Measurements from ENCODE around the gene DDIAS.
A peak's percentile ranks its signal among the peaks of the same experiment; 100 is the strongest.
"Not testable (repeated sequence)": the region's sequence is repeated elsewhere in the genome, so short reads cannot be mapped to it uniquely, and the experiment has no call there.

DDIAS gene

DNA sequence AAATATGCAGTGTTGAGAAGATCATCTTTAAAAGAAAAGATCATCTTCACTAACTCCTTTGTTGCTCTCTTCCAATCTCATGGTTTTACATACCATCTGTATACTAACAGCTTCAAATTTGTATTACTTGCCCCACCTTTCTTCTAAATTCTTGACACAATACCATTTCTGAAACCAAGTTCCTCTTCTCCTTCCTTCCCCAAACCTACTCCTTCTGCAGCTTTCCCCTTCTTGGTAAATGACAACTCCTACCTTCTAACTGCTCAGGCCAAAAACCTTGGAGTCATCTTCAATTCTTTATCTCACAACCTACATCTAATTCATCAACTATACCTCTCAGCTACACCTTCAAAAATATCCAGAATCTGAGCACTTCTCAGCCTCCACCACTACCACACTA, 10.6 kb upstream of the DDIAS start:
- DNase-seq: no peak

DNA sequence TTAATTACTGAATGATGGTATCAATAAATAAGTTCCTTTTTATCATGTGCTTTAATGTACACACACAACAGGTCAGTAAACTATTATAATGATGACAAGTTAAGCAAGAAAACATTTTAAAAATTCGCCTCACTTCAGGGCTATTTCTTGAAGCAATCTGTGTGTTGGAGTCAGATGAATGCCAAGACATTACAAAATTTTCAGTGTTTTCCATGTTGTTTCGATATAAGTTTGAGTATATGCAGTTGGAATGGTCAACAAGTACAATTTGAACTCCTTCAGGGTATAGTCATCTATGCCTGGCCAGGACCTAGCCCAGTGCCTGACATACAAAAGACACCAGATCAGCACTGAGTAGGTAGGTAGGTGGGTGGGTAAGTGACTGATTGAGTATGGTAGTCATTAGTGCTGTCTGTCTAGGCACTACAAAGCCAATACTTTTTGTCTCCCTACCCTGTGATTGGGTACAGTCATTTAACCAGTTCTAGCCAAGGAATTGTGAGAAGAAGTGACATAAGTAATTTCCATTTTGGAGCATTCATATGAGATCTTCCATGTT, 8.8 kb upstream of the DDIAS start:
- DNase-seq: no peak

DNA sequence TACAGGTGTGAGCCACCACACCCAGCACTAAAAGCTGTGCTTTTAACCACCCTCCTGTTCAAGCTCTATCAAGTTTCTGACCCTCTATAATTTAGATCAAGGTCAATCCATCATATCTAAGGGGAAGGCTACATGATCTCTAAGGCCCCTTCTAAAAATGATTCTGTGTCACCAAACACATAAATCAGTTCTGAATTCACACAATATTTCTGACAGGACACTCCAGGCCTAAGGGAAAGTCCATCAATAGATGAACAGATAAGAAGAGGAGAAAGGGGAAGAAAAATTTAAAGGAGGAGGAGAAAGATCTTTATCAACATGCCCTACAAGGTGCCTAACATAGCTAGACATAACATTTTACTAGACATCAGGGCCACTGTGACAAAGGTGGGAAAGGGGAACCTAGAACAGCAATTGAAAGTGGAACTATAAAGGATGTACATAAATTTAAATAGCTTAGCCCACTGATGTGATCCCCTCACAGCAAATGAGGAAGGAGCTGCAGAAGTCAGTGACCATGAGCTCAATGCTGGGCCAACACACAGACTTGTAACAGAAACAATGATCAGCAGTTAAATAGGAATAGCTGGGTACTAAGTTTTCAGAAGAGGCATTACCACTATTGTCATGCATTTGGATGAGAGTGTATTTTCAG, 6.0 kb upstream of the DDIAS start:
- no peak for DNase-seq

DNA sequence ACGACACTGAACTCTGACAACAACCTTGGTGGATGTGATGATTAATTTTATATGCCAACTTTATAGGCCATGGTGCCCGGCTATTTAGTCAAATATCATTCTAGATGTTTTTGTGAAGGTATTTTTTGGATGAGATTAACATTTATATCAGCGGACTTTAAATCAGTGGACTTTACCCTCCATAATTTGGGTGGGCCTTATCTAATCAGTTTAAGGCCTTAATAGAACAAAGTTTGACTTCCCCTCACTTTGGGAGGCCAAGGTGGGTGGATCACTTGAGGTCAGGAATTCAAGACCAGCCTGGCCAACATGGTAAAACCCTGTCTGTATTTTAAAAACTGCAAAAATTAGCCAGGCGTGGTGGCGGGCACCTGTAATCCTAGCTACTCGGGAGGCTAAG, 5.4 kb upstream of the DDIAS start:
- DNase-seq: no peak

DNA sequence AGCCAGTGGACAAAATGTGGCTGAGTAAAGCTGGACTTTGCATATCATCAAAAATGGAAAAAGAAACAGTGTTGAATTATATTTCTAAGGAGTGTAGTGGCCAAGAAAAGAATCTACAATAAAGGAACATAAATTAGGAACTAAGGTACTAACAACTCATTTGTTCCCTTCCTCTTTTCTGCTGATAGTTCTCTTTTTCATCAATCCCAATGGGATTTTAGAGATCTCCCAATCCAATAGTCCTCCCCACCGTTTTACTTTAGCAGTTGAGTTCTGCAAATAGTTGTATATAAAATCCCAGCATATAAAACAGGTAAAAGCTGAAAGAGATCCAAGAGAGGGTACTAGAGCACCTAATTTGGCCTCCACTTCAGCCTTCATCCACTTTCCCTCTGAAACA, 3.3 kb upstream of the DDIAS start:
- no peak for DNase-seq

DNA sequence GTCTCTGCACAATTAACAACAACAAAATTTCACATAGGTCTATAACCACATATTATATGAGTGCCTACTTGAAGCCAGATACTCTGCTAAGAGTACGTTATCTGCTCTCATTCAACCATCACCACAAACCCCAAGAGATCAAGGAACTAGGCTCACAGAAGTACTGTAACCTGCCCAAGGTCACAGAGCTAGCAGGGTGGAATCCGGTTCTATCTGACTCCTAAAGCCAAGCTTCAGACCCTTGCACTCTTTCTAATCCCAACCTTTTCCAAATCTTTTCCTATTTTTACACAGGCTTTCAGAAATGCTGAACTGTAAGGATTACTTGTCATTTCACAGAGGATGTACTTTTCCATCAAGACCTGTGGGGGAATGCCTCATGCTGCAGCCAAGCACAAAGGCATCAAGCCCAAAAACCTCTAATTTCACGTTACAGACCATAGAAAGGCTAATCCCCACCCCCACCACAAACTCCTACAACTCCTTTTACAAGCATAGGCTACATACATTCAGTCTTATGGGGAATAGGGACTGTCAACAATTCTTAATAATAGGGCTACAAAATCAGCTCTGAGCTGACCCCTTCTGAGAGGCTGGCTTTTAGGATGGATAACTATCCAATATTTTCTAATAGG, 2.2 kb upstream of the DDIAS start:
- DNase-seq: no peak

DNA sequence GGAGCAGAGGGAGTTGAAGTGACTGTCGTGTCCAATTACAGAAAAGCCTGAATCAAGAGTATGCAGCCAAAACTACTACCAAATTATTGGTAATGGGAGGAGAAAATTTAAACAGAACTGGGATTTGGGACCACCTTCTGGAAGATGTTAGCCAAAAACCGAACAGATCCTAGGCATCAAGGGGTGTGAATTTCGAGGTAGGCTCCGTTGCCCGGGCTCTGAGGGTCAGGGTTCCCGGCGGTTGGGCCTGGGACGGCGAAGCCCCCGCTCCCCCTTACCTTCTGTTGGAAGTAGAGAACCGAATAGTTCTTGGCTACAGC, 1.6 kb upstream of the DDIAS start:
- no peak for DNase-seq

DNA sequence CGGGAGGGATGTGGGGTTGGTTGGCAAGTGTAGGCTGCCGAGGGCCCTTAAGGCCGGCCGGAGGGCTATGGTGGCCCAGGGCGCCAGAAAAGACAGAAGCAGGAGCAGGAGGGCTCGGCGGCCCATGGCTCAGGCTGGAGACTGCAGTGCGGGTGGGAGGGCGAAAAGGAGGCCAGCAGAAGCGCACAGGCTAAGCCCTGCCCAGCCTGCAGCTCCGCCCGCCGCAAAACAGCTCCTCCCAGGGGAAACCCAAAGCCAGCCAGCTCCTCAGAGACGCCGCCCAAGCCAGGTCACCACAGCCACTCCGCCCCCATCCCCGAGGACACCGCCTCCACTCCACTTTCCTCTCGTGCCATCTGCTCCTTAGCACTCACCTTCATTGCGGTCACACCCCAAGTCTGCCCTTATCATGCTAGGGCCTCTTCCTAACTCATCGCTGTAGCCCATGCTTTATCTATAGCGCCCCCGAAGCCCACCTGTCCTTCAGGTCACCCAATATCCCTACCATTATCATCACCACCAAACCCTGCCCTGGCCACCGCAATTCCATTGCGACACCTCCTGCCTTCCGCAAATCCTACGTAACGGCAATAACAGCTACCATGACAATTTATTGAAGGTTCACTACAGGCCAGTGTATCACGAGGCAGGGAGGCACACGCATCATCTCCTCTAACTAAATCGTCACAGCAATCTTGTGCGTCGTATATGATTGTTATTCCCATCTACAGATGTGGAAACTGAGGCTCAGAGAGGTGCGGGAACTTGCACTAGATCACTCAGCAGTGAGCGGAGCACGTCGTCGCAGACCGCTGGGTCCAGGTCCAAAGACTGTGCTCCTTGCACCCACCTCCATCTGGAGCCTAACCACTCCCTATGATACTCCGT, 1.0 kb upstream of the DDIAS start, which contains the start of gene PRCP:
Gene PRCP, minus strand, starts transcription at position 154 of the 888 bp plus-strand sequence. Its CDS starts 28 bp downstream, at position 126.
- peak; percentile 92 for DNase-seq

DNA sequence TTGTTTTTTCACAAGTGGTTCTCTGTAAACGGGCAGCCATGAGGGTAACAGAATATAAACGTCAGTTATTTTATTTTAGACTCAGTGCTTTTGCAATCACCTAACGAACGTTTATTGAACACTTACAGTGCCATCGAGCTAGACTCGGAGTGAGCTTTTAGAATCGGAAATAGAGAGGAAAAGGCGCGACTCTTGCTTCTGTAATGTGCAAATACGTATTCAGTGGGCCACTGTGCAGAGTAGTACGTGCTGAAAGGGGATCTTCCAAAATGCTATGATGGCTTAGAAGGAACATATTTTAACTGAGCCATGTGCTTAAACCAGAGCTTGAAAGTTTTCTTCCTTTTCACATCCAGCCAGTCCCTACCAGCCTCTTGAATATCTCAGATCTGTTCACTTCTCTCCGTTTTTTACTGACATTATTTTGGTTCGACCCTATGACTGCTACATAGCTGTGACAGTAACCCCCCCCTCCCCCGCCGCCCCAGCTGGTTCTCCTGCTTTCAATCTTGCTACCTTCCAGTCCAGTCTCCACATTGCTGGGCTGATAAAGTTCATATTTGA, 468 bp downstream of the DDIAS start:
- no peak for DNase-seq

DNA sequence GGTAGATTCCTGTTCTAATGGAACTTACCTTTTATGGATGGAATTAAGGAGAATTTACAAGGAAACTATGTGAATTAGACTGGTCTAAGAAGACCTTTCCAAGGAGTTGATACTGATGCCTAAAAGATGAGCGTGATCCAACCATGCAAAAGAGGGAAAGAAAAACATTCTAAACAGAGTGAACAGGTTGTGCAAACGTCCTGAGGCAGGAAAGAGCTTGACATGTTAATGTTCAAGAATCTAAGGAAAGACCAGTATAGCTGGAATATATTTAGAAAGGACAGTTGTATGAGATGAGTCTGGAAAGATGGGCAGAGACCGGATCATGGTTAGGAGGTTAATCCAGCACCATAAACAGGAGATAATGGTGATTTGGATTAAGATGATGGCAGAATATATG, 1.3 kb downstream of the DDIAS start:
- DNase-seq: no peak

DNA sequence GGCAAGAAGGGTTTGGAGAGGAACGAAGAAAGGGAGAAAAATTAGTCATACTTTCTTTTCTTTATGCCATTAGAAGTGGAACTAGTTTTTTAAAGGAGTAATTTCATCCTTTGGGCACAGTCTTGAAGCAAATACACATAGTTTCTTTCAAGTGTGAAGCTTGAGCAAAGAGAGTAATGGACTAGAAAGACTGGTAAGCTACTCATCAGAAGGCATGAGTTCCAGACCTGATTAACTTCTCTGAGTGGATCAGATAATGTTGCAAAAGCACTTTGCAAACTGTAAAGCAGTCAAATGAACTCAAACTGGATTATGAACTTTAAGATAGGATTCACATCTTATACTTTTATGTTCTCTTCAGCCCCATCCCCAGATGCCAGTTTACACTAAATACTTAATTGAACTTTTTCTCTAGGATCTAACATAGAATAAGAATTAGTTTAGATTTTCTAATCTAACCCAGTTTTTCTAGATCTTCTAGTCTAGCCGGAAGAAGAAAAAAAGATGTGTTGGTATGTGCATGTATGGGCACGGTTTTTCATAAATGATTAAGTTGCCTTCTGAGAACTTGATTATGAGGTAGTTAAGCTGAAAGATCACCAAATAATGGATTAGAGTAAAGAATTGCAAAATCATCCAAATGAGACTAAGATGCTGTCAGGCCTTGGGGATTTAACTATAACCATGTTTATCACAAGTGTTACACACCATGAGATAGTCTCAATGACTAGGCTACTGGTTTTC, 2.5 kb downstream of the DDIAS start:
- DNase-seq: no peak

DNA sequence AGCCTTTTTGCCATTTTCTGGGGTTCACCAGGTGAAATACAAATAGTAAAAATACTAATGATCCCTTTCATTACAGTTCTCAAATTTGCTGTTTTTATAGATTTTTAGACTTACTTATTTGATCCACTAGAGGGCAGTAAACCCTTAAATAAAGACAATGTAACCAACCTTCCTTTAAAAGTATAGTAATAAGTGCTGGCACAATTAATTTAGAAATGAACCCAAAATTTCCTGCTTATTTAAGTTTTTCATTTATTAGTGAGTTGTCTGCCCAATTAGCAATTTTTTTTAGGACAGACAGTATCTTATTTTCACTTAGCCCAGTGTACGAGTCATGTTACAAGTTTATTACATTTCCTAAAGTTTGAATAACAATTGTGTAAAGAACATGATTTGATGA, 4.7 kb downstream of the DDIAS start:
- no peak for DNase-seq

DNA sequence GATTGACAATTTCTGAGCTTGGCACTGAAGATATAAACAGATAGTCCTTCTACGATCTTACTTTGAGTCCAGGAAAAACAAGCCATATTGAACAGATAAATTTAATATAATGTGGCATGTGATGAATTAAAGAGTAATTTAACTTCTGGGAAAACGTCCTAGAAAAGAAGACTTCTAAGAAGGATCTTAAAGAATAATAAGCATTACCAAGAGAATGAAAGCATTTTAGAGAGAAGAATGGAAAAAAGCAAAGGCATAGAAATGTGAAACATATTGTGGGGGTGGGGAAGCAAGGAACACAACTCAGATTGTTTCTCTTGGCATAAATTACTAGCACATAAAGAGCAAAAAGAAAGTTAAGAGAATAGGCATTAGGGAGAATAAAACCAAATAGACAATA, 5.4 kb downstream of the DDIAS start:
- no peak for DNase-seq

DNA sequence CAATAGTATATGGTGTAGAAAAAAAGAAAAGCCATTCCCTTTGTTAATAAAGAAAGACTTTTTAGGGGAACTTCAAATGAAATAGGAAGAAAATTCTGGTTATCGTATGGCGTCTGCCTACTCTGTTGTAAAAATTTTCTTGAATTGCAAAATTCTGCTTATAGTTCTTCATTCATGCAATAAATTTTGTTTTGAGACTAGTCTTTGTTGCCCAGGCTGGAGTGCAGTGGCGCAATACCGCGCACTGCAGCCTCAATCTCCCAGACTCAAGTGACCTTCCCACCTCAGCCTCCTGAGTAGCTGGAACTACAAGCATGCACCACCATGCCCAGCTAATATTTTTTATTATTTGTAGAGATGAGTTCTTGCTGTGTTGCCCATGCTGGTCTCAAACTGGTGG, 5.8 kb downstream of the DDIAS start:
- no peak for DNase-seq

DNA sequence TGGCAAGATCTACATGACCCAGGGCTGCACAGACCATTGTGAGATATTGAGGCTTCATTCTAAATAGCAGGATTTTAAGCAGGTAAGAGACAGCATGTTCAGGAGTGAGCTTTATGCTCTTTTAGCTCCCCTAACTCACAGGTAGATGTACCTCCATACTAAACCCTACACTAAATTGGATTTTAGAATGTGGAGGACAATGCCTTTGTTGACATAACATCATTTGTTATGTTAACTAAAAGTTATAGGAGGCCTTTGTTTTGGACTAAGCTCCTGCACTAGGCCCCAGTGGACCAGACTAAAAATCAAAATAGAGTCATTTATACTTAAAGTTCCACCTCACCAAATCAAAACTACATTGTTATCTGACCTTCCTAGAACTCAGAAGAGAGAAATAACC, 6.8 kb downstream of the DDIAS start:
- no peak for DNase-seq

DNA sequence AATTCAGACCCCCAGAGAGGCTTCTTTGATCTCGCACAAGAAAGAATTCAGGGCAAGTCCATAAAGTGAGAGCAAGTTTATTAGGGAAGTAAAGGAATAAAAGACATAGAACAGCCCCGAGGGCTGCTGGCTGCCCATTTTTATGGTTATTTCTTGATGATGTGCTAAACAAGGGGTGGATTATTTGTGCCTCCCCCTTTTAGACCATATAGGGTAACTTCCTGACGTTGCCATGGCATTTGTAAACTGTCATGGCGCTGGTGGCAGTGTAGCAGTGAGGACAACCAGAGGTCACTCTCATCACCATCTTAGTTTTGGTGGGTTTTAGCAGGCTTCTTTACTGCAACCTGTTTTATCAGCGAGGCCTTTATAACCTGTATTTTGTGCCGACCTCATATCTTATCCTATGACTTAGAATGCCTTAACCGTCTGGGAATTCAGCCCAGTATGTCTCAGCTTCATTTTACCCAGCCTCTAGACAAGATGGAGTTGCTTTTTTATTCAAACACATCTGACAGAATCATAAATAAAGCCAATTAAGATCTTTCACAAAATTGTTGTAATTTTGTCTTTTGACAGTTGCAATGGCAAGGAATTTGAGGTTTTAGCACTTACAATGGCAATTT, 7.6 kb downstream of the DDIAS start:
- no peak for DNase-seq

DNA sequence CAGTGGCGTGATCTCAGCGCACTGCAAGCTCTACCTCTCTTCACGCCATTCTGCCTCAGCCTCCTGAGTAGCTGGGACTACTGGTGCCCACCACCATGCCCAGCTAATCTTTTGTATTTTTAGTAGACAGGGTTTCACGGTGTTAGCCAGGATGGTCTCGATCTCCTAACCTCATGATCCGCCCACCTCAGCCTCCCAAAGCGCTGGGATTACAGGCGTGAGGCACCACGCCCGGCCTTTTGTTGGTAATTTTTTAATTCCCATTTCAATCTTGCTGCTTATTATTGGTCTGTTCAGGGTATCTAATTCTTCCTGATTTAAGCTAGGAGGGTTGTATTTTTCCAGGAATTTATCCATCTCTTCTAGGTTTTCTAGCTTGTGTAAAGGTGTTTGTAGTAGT, 18.2 kb downstream of the DDIAS start:
- not testable (repeated sequence) for DNase-seq

DNA sequence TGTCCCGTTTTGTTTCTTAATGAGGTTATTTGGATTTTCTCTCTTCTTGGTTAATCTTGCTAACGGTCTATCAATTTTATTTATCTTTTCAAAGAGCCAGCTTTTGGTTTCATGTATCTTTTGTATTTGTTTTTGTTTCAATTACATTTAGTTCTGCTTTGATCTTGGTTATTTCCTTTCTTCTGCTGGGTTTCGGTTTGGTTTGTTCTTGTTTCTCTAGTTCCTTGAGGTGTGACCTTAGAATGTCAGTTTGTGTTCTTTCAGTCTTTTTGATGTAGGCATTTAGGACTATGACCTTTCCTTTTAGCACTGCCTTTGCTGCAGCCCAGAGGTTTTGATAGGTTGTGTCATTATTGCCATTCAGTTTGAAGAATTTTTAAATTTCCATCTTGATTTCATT, 18.7 kb downstream of the DDIAS start:
- not testable (repeated sequence) for DNase-seq

DNA sequence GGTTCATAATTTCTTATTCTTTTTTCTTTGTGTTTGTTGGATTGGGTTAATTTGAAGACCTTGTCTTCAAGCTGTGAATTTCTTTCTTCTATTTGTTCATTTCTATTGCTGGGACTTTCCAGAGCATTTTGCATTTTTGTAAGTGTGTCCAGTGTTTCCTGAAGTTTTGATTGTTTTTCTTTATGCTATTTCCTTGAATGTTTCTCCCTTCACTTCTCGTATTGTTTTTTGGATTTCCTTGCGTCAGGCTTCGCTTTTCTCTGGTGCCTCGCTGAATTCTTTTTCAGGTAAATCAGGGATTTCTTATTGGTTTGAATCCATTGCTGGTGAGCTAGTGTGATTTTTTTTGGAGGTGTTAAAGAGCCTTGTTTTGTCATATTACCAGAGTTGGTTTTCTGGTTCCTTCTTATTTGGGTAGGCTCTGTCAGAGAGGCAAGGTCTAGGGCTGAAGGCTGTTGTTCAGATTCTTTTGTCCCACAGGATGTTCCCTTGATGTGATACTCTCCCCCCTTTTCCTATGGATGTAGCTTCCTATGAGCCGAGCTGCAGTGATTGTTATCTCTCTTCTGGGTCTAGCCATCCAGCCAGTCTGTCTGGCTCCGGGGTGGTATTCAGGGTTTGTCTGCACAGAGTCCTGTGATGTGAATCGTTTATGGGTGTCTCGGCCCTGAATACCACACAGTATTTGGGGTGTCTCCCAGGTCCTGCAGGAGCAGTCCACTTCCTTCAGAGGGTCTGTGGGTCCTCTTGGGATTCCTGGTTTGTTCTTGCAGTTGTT, 21.0 kb downstream of the DDIAS start:
- DNase-seq: not testable (repeated sequence)

DNA sequence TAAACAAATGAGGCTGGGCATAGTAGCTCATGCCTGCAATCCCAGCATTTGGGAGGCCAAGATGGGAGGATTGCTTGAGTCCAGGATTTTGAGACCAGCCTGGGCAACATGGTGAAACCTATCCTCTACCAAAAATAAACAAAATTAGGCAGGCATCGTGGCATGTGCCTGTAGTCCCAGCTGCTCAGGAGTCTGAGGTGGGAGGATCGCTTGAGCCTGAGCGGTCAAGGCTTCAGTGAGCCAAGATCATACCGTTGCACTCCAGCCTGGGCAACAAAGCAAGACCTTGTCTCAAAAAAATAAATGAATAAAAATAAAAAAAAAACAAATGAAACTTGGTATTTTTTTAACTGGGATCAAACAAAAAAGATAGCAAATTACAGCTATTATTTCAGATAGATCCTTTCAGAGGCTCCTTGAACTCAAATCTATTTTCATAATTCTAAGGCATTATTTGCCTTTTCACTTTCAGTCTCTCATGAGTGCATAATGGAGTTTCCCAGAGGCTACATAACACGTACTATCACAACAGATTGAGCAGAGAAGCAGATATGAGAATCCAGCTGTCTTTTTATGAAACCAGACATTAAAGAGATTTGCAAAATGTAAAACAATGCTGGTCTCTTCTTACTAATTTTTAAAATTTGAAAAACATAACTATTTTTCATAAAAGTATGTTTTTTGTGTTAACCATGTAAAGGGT, 23.1 kb downstream of the DDIAS start:
- DNase-seq: no peak
